Activated T-helper 2 cell treated with anti-CD3 and anti-CD28 coated beads, Interferon-gamma antibody, Interleukin-2, Interleukin-4, amounts not matched to agents 10 μg/mL and 5 μg/mL and 100 μg/mL, durations not matched to agents 14 hours and 24 hours and 36 hours (primary cell): ENCODE results near the gene PTPRD. TPM values are rescaled to one million over a fixed set of nuclear protein-coding genes. Genes with fewer than 3 reads are reported as not detected.

Experiments used
- DNase-seq: peaks from one replicate; pipeline ENCODE4 v3.0.0; 2021; ENCODE audit warnings: low spot score
- H3K27ac Mint-ChIP-seq: one replicate; pipeline ENCODE4 v1.8.0; 2021; ENCODE audit warnings: mixed read lengths
- H3K27me3 Mint-ChIP-seq: one replicate; pipeline ENCODE4 v1.8.0; 2021; ENCODE audit warnings: low read depth, mixed read lengths
- H3K36me3 Mint-ChIP-seq: one replicate; pipeline ENCODE4 v1.8.0; 2021; ENCODE audit warnings: low read depth, mixed read lengths
- H3K4me1 Mint-ChIP-seq: one replicate; pipeline ENCODE4 v1.8.0; 2021; ENCODE audit warnings: low read depth, mixed read lengths
- H3K4me3 Mint-ChIP-seq: one replicate; pipeline ENCODE4 v1.8.0; 2021; ENCODE audit warnings: low read depth, mild to moderate bottlenecking, moderate library complexity, mixed read lengths
- H3K9me3 Mint-ChIP-seq: one replicate; pipeline ENCODE4 v1.8.0; 2021; ENCODE audit warnings: mixed read lengths
- intact Hi-C: fragments of 100-400 bp; cut with micrococcal nuclease; formaldehyde crosslinking; loops from one replicate; pipeline ENCODE4 v1.15.1; 2023
- total RNA-seq: library from RNA; stranded (reverse); gene quantifications from 2 replicates; pipeline ENCODE4 v1.2.3, GENCODE V29; 2022

PTPRD gene
- total RNA-seq, 1 donor from 2014 or later = 1.5 TPM

DNA sequence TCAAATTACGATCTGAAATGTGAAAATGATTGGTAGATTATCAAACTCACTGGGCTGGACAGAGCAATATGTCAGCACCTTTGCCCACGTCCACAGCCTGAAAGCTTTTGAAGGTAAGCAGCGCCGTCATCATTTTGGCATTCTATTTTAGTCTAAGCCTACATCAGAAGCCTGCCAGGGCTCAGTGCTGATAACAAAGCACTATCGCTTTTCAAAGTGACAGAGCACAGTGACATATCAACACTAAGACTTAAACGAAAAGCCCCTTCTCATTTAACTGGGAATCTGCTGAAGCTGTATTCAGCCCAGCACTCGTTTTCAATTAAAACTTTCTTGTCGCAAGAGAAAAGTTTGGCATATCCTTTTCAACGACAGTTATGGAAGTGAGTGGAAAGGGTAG is 1076.3 kb downstream of the PTPRD start:
- Mint-ChIP-seq H3K4me3 (no peak overlapping the region), H3K4me1 (no peaks in the 10 kb centered on the region), H3K36me3 (no peaks in the 10 kb centered on the region), H3K27ac (no peak overlapping the region), H3K27me3 (no peaks in the 10 kb centered on the region), H3K9me3 (peaks cover 2% of the 10 kb centered on the region)
- DNase-seq = no peak
- intact Hi-C loops = no loop called here

DNA sequence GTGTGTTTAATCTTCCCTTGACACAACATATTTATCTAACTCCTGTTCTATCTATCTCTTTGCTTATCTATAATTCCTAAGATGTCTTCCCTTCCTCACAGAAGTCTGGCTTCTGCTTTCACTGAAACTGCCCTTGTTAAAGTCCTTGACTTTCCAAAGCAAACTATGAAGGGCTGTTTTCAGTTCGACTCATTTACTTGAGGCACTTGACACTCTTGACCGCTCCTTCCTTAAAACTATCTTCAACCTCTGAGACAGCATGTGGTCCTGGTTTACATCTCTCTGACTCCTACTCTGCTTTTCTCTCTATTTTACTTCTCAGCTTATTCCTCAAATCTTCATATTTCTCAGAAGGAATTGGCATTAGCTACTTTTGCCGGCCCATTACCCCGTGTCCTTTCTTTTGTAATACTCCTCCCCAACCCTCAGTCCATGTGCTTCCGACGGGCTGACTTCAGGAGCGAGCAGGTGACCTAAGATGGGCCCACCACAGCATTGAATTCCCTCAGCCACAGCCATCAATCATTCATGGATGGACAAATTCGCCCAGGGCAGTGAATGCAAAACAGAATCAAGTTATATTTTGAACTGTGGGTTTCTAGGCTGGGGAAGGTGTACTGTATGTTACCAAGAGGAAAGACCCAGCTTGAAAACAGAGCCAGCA is 1089.2 kb downstream of the PTPRD start:
- Mint-ChIP-seq H3K4me1 (no peaks in the 10 kb centered on the region), H3K4me3 (no peak overlapping the region), H3K27me3 (no peaks in the 10 kb centered on the region), H3K36me3 (no peaks in the 10 kb centered on the region), H3K27ac (no peak overlapping the region), H3K9me3 (peaks cover 5% of the 10 kb centered on the region)
- no peak for DNase-seq
- intact Hi-C loops = no loop called here

DNA sequence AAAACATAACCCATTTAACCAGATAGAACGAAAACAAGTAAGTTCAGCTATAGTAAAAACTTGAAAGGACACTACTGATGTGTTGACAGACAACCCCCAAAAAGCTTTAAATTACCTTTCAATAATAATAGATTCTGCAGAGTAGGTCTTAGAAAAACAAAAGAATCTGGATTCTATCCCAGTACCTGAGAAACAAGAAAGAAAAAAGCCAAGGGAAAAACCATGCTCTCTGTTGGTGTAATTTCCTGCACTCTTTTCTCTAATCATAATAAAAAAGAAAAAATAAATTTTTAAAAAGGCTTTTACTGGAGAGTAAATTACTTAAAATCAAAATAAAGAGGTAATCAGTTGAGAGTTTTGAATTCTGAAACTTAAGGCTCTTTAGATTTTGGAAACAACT is 1090.4 kb downstream of the PTPRD start:
- H3K27ac Mint-ChIP-seq = no peak overlapping the region
- intact Hi-C loops = no loop called here
- H3K36me3 Mint-ChIP-seq = no peaks in the 10 kb centered on the region
- no peaks in the 10 kb centered on the region for H3K4me1 Mint-ChIP-seq
- no peaks in the 10 kb centered on the region for H3K27me3 Mint-ChIP-seq
- H3K4me3 Mint-ChIP-seq = no peak overlapping the region
- no peak for DNase-seq
- no peaks in the 10 kb centered on the region for H3K9me3 Mint-ChIP-seq

DNA sequence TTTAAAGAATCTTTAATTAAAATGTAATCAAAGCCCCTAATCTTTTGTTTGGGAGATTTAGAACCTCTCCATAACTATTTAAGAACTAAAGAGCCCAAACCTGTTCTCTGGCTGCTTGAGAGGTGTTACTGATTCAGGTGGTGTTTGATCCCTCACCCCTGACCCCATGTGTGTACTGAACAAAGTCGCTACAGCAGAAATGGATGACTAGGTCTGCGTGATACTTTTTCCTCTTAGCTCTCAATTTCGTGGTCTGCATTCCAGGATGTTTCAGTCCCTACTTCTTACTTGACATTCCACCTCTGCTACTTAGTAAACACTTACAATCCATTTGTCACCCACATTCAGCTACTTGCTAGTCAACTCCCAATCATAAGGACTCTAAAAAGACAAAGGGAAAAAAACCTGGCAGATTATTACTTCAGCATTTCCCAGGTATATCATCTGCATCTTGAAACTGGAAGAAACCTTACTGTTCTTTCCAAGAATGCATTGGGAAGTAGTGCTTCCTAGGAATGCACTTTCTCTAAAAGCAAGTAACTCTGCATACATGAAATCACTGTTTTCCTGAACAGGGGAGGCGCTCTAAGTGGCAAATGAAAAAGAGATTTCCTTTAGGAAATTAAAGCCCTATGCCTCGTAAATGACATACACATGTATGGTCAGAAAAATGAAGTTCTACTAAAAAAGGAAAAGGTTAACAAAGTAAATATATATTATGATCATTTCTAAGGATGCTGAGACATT is 1091.6 kb downstream of the PTPRD start:
- H3K27ac Mint-ChIP-seq = no peak overlapping the region

DNA sequence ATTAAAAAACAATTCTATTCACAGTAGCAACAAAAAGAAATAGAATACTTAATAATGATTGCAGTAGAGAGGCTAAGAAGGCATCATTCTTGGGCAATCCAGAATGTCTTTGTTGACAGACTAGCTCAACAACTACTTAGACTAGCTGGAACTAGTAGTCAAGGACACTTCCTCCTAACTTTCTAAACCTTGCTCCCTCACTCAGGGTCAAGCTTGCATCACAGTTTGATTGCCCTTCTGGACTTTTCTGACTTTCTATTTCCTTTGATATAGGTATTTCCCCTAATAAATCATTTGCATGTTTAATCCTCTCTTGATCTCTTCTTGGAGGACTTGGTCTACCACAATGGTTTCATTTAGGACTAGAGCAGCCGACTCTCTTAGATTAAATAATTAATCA is 1107.9 kb downstream of the PTPRD start:
- Mint-ChIP-seq H3K36me3 (no peaks in the 10 kb centered on the region), H3K27me3 (no peaks in the 10 kb centered on the region), H3K4me3 (no peak overlapping the region), H3K27ac (no peak overlapping the region), H3K4me1 (no peaks in the 10 kb centered on the region), H3K9me3 (peaks cover 9% of the 10 kb centered on the region)
- intact Hi-C loops = no loop called here
- DNase-seq = no peak

More for the DNA sequence above, 1091.6 kb downstream of the PTPRD start:
- no peaks in the 10 kb centered on the region for H3K36me3 Mint-ChIP-seq
- intact Hi-C loops = no loop called here
- DNase-seq = no peak
- no peaks in the 10 kb centered on the region for H3K9me3 Mint-ChIP-seq
- no peaks in the 10 kb centered on the region for H3K27me3 Mint-ChIP-seq
- H3K4me3 Mint-ChIP-seq = no peak overlapping the region
- H3K4me1 Mint-ChIP-seq = no peaks in the 10 kb centered on the region

DNA sequence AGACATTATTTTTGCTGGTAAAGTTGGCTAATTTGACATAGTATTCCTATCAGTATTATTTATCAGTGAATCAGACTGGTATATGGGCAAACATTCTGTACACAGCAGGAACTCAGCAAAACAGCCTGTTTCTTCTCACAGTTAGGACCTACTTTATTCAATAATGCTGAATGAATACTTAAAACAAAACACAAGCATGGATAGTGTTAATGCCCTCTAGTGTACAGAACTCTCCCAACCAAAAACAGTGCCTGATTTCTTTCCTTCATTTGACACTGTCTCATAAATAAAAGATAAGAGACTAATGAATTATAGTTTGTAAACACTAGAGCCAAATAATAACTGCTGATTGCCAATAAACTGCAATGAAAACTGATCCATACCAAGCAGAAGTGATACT is 1113.3 kb downstream of the PTPRD start:
- Mint-ChIP-seq H3K4me3 (no peak overlapping the region), H3K4me1 (no peaks in the 10 kb centered on the region), H3K27me3 (no peaks in the 10 kb centered on the region), H3K9me3 (peaks cover 20% of the 10 kb centered on the region), H3K36me3 (no peaks in the 10 kb centered on the region), H3K27ac (no peak overlapping the region)
- no peak for DNase-seq
- intact Hi-C loops = no loop called here

DNA sequence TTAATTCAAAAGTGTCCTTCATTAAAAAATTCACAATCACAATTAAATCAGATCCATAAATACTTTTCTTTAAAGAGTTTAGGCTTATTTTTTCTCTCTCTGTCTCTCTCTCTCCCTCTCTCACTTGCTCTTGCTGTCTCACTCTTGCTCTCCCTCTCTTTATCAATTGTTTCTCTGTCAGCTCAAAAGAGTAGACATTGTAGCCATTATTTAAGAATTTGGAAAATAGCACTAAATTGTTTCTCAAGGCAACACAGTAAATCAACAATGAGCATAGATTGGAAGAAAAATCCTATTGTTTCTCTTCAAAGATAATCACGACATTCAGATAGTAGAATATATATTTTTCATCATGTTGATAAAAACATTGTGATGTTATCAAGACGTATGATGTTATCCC is 1114.0 kb downstream of the PTPRD start:
- no peaks in the 10 kb centered on the region for H3K36me3 Mint-ChIP-seq
- no peak overlapping the region for H3K27ac Mint-ChIP-seq
- no peaks in the 10 kb centered on the region for H3K27me3 Mint-ChIP-seq
- H3K9me3 Mint-ChIP-seq = peaks cover 27% of the 10 kb centered on the region
- intact Hi-C loops = no loop called here
- DNase-seq = no peak
- no peak overlapping the region for H3K4me3 Mint-ChIP-seq
- H3K4me1 Mint-ChIP-seq = no peaks in the 10 kb centered on the region

DNA sequence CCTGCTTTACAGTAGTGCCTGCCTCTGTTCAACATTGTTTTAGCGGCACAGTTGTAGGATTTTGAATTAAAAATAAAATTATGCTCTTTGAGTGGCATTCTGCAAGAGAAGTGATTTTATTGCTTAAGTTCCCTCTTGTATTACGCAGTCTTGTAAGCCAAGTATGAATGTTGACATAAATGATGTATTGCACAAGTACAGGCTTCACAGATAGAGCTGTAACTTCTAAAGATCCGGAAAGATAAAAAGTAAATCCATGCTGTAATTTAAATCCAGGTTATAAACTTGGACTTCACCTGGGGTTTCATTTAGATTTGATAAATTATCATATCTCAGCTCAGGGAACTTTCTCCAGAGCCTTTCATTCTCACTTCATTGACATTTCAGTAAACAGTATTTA is 1114.7 kb downstream of the PTPRD start:
- H3K36me3 Mint-ChIP-seq = no peaks in the 10 kb centered on the region
- no peaks in the 10 kb centered on the region for H3K4me1 Mint-ChIP-seq
- DNase-seq = no peak
- peaks cover 29% of the 10 kb centered on the region for H3K9me3 Mint-ChIP-seq
- no peak overlapping the region for H3K4me3 Mint-ChIP-seq
- H3K27me3 Mint-ChIP-seq = no peaks in the 10 kb centered on the region
- no peak overlapping the region for H3K27ac Mint-ChIP-seq
- intact Hi-C loops = no loop called here

DNA sequence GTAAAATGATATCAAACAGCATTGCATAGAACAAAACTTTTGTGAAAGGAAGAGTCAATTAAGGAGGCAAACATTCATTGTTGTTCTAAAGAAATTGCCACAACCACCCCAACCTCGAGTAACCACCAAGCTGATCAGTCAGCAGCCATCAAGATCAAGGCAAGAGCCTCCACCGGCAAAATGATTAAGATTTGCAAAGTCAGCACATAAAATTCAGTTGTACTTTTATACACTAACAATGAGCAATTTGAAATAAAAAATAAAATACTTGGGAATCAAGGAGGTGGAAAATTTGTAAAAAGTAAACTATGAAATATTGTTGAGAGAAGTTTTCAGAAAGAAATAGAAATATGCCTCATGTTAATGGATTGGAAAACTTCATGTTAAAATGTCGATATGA is 1118.5 kb downstream of the PTPRD start:
- H3K36me3 Mint-ChIP-seq = no peaks in the 10 kb centered on the region
- no peaks in the 10 kb centered on the region for H3K27me3 Mint-ChIP-seq
- H3K9me3 Mint-ChIP-seq = peaks cover 37% of the 10 kb centered on the region
- H3K4me3 Mint-ChIP-seq = no peak overlapping the region
- no peaks in the 10 kb centered on the region for H3K4me1 Mint-ChIP-seq
- no peak overlapping the region for H3K27ac Mint-ChIP-seq
- intact Hi-C loops = no loop called here
- DNase-seq = no peak

DNA sequence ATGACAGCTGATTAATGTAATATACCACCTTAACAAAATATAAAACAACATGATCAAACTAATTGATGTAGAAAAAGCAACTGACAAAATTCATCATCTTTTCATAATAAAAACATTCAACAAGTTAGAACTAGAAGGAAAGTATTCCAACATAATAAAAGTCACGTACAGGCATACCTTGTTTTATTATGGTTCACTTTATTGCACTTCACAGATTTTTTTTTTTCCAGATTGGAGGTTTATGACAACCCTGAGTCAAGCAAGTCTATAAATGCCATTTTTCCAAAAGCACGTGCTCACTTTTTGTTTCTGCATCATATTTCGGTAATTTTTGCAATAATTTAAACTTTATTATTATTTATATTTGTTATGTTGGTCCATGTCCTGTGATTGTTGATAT is 1120.3 kb downstream of the PTPRD start:
- Mint-ChIP-seq H3K4me3 (no peak overlapping the region), H3K27ac (no peak overlapping the region), H3K27me3 (no peaks in the 10 kb centered on the region), H3K4me1 (no peaks in the 10 kb centered on the region), H3K9me3 (peaks cover 37% of the 10 kb centered on the region), H3K36me3 (no peaks in the 10 kb centered on the region)
- no peak for DNase-seq
- intact Hi-C loops = no loop called here

DNA sequence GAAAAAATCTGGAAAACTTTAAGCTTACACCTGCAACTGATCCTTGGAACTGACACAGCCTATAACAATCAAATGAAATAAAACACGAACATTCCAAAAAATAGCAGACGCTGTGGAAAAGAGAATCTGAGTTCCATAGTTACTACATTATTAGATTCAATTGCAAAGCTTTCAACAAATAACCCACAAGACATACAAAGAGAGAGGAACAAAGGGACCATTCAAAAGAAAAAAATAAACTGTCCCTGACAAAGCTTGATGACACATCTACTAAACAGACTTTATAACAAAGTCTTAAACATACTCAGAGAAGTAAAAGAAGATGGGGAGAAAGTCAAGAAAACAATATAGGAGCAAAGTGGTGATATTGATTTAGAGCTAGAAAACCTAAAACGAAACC is 1123.6 kb downstream of the PTPRD start:
- no peak for DNase-seq
- no peaks in the 10 kb centered on the region for H3K4me1 Mint-ChIP-seq
- H3K27ac Mint-ChIP-seq = no peak overlapping the region
- no peak overlapping the region for H3K4me3 Mint-ChIP-seq
- H3K9me3 Mint-ChIP-seq = peaks cover 24% of the 10 kb centered on the region
- H3K36me3 Mint-ChIP-seq = no peaks in the 10 kb centered on the region
- intact Hi-C loops = no loop called here
- no peaks in the 10 kb centered on the region for H3K27me3 Mint-ChIP-seq

DNA sequence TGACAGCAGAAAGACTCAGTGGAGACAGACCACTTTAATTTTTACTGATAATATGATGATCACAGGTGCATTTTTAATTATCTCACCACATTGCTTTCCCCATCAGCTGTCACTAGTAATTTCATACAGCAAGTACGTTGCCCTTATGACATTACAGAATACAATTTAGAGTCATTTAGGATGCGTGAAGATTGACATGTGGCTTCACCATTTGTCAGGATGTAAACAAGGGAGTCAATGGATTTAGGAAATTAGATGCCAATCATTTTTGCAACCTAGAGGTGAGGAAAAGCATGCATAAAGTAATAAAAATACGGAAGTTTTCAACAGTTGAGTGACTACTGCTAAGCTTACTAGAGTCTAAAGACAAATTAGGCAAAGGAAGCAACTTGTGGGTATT is 1129.6 kb downstream of the PTPRD start:
- H3K27ac Mint-ChIP-seq = no peak overlapping the region
- no peak overlapping the region for H3K4me3 Mint-ChIP-seq
- H3K36me3 Mint-ChIP-seq = no peaks in the 10 kb centered on the region
- no peak for DNase-seq
- no peaks in the 10 kb centered on the region for H3K4me1 Mint-ChIP-seq
- intact Hi-C loops = no loop called here
- H3K9me3 Mint-ChIP-seq = peaks cover 10% of the 10 kb centered on the region
- H3K27me3 Mint-ChIP-seq = no peaks in the 10 kb centered on the region

DNA sequence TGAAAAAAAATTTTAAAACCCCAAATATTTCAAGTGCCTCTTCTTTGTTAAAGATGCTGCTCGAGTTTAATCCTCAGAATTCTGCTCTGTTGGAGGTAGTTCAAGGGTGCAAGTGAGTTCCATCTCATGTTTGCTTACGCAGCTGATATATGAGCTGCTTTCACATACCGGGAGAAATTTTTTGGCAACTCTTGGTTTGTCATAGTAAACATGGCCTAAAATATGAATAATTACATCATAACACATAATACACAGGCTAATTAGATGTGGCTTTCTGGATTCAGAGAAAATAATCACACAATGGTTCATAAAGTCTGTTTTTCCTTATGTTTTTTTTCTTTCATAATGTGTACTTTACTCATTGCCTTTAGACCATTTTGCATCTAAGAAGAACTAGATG is 1134.1 kb downstream of the PTPRD start:
- intact Hi-C loops = no loop called here

More for the DNA sequence above, 1134.1 kb downstream of the PTPRD start:
- no peaks in the 10 kb centered on the region for H3K27me3 Mint-ChIP-seq
- no peaks in the 10 kb centered on the region for H3K36me3 Mint-ChIP-seq
- H3K27ac Mint-ChIP-seq = no peak overlapping the region
- H3K4me1 Mint-ChIP-seq = no peaks in the 10 kb centered on the region
- H3K4me3 Mint-ChIP-seq = no peak overlapping the region
- DNase-seq = no peak
- peaks cover 9% of the 10 kb centered on the region for H3K9me3 Mint-ChIP-seq
